K562 (cell line): ENCODE measurements around the gene GTSE1.

Source experiments
- ADNP ChIP-seq: fragments of 200-800 bp; sonication (Bioruptor generic); IDR thresholded peaks from 2 replicates; pipeline ENCODE4 v1.6.1; 2016; ENCODE audit warnings: missing genetic modification characterization, missing compliant biosample characterization
- CTCF ChIP-seq, 3 experiments: IDR thresholded peaks in 2 of 3; conservative IDR thresholded peaks in 1 of 3; 2 replicates each; pipeline ENCODE4 v1.5.1; 2011 to 2012; ENCODE audit warnings: low read length in 3 of 3, mild to moderate bottlenecking in 3 of 3, control low read depth in 2 of 3, improper control_type of control experiment in 1 of 3, inconsistent platforms in 1 of 3, low read depth in 1 of 3, mixed read lengths in 1 of 3, moderate library complexity in 1 of 3; ENCODE audit not compliant: insufficient read depth in 2 of 3
- EZH2 ChIP-seq: IDR thresholded peaks from 2 replicates; pipeline ENCODE4 v1.6.1; 2012; ENCODE audit warnings: low read depth, mild to moderate bottlenecking, inconsistent platforms, low read length, borderline replicate concordance
- JUN ChIP-seq, 2 experiments: sonication (generic) in 1 of 2; formaldehyde crosslinking in 1 of 2; IDR thresholded peaks; 2 replicates each; pipeline versions ENCODE4 v1.6.1 to v1.8.0; 2012 to 2022; ENCODE audit warnings: borderline replicate concordance in 2 of 2, mild to moderate bottlenecking in 2 of 2, improper control_type of control experiment in 1 of 2, low read depth in 1 of 2, low read length in 1 of 2, missing genetic modification reagents in 1 of 2
- PBX2 ChIP-seq, 2 experiments: IDR thresholded peaks in 1 of 2; conservative IDR thresholded peaks in 1 of 2; 2 replicates each; pipeline ENCODE4 v1.6.1; 2016; ENCODE audit warnings: low read depth in 2 of 2, mild to moderate bottlenecking in 1 of 2, missing compliant biosample characterization in 1 of 2, missing genetic modification characterization in 1 of 2, moderate library complexity in 1 of 2
- PHB ChIP-seq: fragments of 250-450 bp; sonication (Bioruptor Pico); IDR thresholded peaks from 2 replicates; pipeline ENCODE4 v1.5.0; 2021
- POLR2A ChIP-seq: fragments of 450-650 bp; conservative IDR thresholded peaks from 2 replicates; pipeline ENCODE4 v1.6.1; 2016
- REST ChIP-seq, 2 experiments: fragments of 450-650 bp; formaldehyde crosslinking in 1 of 2; IDR thresholded peaks; 2 replicates each; pipeline versions ENCODE4 v1.4.0 to v1.6.1; 2014 to 2020; ENCODE audit warnings: mild to moderate bottlenecking in 2 of 2, borderline replicate concordance in 1 of 2, low read depth in 1 of 2
- USF2 ChIP-seq: sonication (generic); formaldehyde crosslinking; IDR thresholded peaks from 2 replicates; pipeline ENCODE4 v1.5.0; 2020; ENCODE audit warnings: missing genetic modification reagents
- ZBTB11 ChIP-seq, 3 experiments: fragments of 200-800 bp in 1 of 3; fragments of 250-450 bp in 1 of 3; fragments of 450-650 bp in 1 of 3; sonication (Bioruptor Pico) in 1 of 3; sonication (Bioruptor generic) in 1 of 3; formaldehyde crosslinking in 1 of 3; IDR thresholded peaks; 2 replicates each; pipeline versions ENCODE4 v1.6.1 to v1.8.0; 2016 to 2022; ENCODE audit warnings: mild to moderate bottlenecking in 2 of 3, missing genetic modification characterization in 2 of 3, missing compliant biosample characterization in 1 of 3, moderate library complexity in 1 of 3

GRCh38 chr22:46335201-46336118, 38.8 kb downstream of the GTSE1 start, which contains the start of gene TRMU:
- no peak for TF ChIP-seq EZH2
- TF ChIP-seq USF2, result no peak
- no peak for TF ChIP-seq ADNP
- TF ChIP-seq CTCF (IDR thresholded peaks at IDR 0.05 in 2 of 3, conservative IDR thresholded peaks at IDR 0.05 in 1 of 3; ENCODE audit: insufficient read depth in 2 of 3, low read depth in 1 of 3, low read length in 3 of 3), result no peak
- peak; percentile 92 to 99 (median 97) for TF ChIP-seq ZBTB11 (CRISPR knock-in tag; IDR thresholded peaks at IDR 0.05)
- TF ChIP-seq POLR2A, result peak; percentile 69; the same call in 1 of the 2 replicates
- no peak for TF ChIP-seq REST (IDR thresholded peaks at IDR 0.05; ENCODE audit: borderline replicate concordance)
- peak; percentile 68; the same call in 1 of the 2 replicates for TF ChIP-seq REST (CRISPR knock-in tag; IDR thresholded peaks at IDR 0.05; ENCODE audit: low read depth)
- TF ChIP-seq JUN (IDR thresholded peaks at IDR 0.05; ENCODE audit: borderline replicate concordance, low read depth, low read length), result 0 out of 2 replicates have a peak, but pooled peaks have one; percentile 25
- TF ChIP-seq JUN (CRISPR knock-in tag; IDR thresholded peaks at IDR 0.05; ENCODE audit: borderline replicate concordance), result no peak
- no peak for TF ChIP-seq PBX2 (CRISPR knock-in tag; IDR thresholded peaks at IDR 0.05; ENCODE audit: low read depth)
- TF ChIP-seq PBX2 (tag; conservative IDR thresholded peaks at IDR 0.05; ENCODE audit: low read depth), result no peak
- no peak for TF ChIP-seq PHB (CRISPR knock-in tag)
